Measurements from ENCODE around the gene NLRC5. TPM values are rescaled to one million over a fixed set of nuclear protein-coding genes. Genes with fewer than 3 reads are reported as not detected.

NLRC5 gene
- total and polyA plus RNA-seq, 2 donors (not counting 3 experiments of a cell fraction or from before 2014, with no cell fraction given), result 7.4 to 26.3 TPM

DNA sequence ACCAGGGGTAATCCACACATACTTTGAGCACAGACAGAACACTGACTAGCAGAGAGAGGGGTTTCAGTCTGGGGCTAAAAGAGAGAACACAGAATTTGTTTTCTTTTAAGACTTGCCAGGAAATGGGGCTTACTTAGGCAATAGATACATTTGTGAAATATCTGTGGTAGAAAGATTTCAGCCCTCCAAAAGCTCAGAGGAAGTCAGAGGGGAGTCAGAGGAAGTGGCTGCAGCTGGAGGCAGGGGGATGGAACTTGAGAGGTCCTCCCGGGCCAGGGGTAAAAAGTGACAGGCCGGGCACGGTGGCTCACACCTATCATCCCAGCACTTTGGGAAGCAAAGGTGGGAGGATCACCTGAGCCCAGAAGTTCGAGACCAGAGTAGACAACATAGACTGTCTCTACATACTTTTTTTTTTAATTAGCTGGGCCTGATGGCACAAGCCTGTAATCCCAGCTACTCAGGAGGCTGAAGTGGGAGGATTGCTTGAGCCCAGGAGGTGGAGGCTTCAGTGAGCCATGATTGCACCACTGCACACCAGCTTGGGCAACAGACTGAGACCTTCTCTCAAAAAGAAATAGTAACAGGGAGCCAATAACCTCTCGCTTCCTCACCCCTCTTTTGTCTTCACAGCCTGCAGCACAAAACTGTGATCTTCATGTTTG, 49.9 kb downstream of the NLRC5 start:
- dilution Hi-C loops (cut with MboI; ENCODE audit: extremely low pct_ligation_motif_present, low sequenced_read_pairs), result no loop called here
- H3K79me2 ChIP-seq (ENCODE audit: control insufficient read depth, insufficient read depth, low read length), result no peaks in the 10 kb centered on the region
- H3K36me3 ChIP-seq (ENCODE audit: control insufficient read depth in 2 of 2, extremely low read depth in 1 of 2, insufficient read depth in 2 of 2, low read length in 2 of 2), result no peaks in the 10 kb centered on the region
- TF ChIP-seq, protein P1, sequence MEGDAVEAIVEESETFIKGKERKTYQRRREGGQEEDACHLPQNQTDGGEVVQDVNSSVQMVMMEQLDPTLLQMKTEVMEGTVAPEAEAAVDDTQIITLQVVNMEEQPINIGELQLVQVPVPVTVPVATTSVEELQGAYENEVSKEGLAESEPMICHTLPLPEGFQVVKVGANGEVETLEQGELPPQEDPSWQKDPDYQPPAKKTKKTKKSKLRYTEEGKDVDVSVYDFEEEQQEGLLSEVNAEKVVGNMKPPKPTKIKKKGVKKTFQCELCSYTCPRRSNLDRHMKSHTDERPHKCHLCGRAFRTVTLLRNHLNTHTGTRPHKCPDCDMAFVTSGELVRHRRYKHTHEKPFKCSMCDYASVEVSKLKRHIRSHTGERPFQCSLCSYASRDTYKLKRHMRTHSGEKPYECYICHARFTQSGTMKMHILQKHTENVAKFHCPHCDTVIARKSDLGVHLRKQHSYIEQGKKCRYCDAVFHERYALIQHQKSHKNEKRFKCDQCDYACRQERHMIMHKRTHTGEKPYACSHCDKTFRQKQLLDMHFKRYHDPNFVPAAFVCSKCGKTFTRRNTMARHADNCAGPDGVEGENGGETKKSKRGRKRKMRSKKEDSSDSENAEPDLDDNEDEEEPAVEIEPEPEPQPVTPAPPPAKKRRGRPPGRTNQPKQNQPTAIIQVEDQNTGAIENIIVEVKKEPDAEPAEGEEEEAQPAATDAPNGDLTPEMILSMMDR (IDR thresholded peaks at IDR 0.05; ENCODE audit: extremely low read depth in 1 of 2, insufficient read depth in 1 of 2, low read depth in 1 of 2, low read length in 2 of 2), result no peak
- ChIA-PET CTCF (interaction anchor here (0.6 to 1.5 kb wide), 9 partner anchors 9 to 75 kb away, joined by 3 to 6 read pairs (median 3); partner anchors contain the start of gene CPNE2), POLR2A (interaction anchor here (0.6 kb wide), 1 partner anchor 19 kb away, joined by 4 read pairs; no protein-coding TSS in a partner anchor)
- H3K4me2 ChIP-seq (ENCODE audit: insufficient read depth, low read length), result peak overlapping the region; percentile 8
- H4K20me1 ChIP-seq (replicated peaks; ENCODE audit: control insufficient read depth, extremely low read depth, insufficient read depth, low read length), result no peaks in the 10 kb centered on the region
- no peak overlapping the region for H3K9ac ChIP-seq (replicated peaks; ENCODE audit: extremely low read depth, insufficient read depth, low read length)
- peaks cover 5% of the 10 kb centered on the region for H3K4me1 ChIP-seq (ENCODE audit: control insufficient read depth, extremely low read depth, insufficient read depth, low read length)
- BruUV-seq (replicated peaks), result no TSS peak
- H3K27me3 ChIP-seq (ENCODE audit: control insufficient read depth in 2 of 2, insufficient read depth in 2 of 2, low read length in 2 of 2), result no peaks in the 10 kb centered on the region
- peak overlapping the region; percentile 21 for H3K27ac ChIP-seq (ENCODE audit: insufficient read depth, low read depth, low read length)
- FAIRE-seq (no peak), DNase-seq (ENCODE audit: low read depth, low spot score) (peak; percentile 23)
- H3K9me3 ChIP-seq (replicated peaks; ENCODE audit: control insufficient read depth, insufficient read depth, low read length), result no peaks in the 10 kb centered on the region
- H3K4me3 ChIP-seq (replicated peaks in 1 of 3; ENCODE audit: insufficient read depth in 1 of 3, low read depth in 1 of 3, low read length in 3 of 3), result no peak overlapping the region
- H2AFZ ChIP-seq (ENCODE audit: low read depth, low read length), result no peak overlapping the region
- no peaks in the 10 kb centered on the region for H3K9me1 ChIP-seq (replicated peaks; ENCODE audit: control insufficient read depth, extremely low read depth, insufficient read depth, low read length)
- intact Hi-C loops (cut with micrococcal nuclease), result no loop called here

DNA sequence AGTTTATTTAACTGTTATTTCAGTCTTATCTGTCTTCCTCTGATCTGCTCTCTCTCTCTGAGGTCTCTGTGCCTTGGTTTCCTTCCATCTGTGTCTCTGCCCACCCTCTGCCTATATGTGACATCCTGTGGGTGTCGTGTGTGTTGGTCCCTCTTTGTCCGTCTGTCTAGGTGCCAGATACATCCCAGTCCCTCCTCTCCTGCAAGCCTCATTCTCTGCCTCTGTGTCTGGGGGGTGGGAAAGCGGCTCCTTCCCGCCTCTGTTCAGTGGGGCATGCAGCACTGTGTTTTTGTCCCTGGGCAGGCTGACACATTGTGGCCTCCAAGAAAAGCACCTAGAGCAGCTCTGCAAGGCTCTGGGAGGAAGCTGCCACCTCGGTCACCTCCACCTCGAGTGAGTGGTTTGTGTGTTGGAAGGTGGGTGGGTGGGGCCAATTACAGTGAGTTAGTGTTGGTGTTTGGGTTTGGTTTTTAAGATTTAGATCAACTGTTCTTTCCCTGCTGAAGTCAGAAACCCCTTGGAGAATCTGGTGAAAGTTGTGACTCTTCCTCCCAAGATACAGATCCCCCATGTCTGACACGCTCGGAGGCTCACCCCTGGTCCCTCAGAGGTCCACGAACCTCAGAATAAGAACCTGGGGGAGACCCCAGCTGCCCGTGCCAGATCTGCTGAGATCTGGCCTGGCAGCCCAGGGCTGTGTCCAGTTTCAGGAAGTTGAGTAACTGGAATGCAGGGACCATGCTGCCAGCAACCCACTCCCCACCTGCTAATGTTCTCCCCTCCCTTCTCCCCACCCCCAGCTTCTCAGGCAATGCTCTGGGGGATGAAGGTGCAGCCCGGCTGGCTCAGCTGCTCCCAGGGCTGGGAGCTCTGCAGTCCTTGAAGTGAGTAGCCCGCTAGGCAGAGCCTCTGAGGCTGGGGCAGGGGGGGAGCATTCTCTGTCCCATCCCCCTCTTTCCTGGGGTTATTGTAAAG, 52.1 kb downstream of the NLRC5 start:
- dilution Hi-C loops (cut with MboI; ENCODE audit: extremely low pct_ligation_motif_present, low sequenced_read_pairs) (no loop called here), intact Hi-C loops (cut with micrococcal nuclease) (no loop called here)

More for the DNA sequence above, 52.1 kb downstream of the NLRC5 start:
- Histone ChIP-seq H4K20me1 (replicated peaks; ENCODE audit: control insufficient read depth, extremely low read depth, insufficient read depth, low read length) (no peaks in the 10 kb centered on the region), H3K9me1 (replicated peaks; ENCODE audit: control insufficient read depth, extremely low read depth, insufficient read depth, low read length) (no peaks in the 10 kb centered on the region), H3K4me3 (replicated peaks in 1 of 3; ENCODE audit: insufficient read depth in 1 of 3, low read depth in 1 of 3, low read length in 3 of 3) (no peak overlapping the region), H3K9ac (replicated peaks; ENCODE audit: extremely low read depth, insufficient read depth, low read length) (no peak overlapping the region), H3K4me2 (ENCODE audit: insufficient read depth, low read length) (no peak overlapping the region), H3K27me3 (ENCODE audit: control insufficient read depth in 2 of 2, insufficient read depth in 2 of 2, low read length in 2 of 2) (no peaks in the 10 kb centered on the region), H3K27ac (ENCODE audit: insufficient read depth, low read depth, low read length) (no peak overlapping the region), H3K9me3 (replicated peaks; ENCODE audit: control insufficient read depth, insufficient read depth, low read length) (no peaks in the 10 kb centered on the region), H3K4me1 (ENCODE audit: control insufficient read depth, extremely low read depth, insufficient read depth, low read length) (peaks cover 5% of the 10 kb centered on the region), H3K79me2 (ENCODE audit: control insufficient read depth, insufficient read depth, low read length) (no peaks in the 10 kb centered on the region), H3K36me3 (ENCODE audit: control insufficient read depth in 2 of 2, extremely low read depth in 1 of 2, insufficient read depth in 2 of 2, low read length in 2 of 2) (no peaks in the 10 kb centered on the region), H2AFZ (ENCODE audit: low read depth, low read length) (no peak overlapping the region)
- DNase-seq (ENCODE audit: low read depth, low spot score) (no peak), FAIRE-seq (no peak)
- ChIA-PET POLR2A (no interaction called here), CTCF (no interaction called here)
- TF ChIP-seq POLR2AphosphoS5 (IDR thresholded peaks at IDR 0.05; ENCODE audit: insufficient read depth, low read depth, low read length), result no peak
- TF ChIP-seq JUN (IDR thresholded peaks at IDR 0.05; ENCODE audit: borderline replicate concordance, insufficient read depth, insufficient read length, low read depth), result no peak
- no peak for TF ChIP-seq POLR2A (IDR thresholded peaks at IDR 0.05; ENCODE audit: low read depth, low read length)
- TF ChIP-seq, protein P1 (IDR thresholded peaks at IDR 0.05; ENCODE audit: extremely low read depth in 1 of 2, insufficient read depth in 1 of 2, low read depth in 1 of 2, low read length in 2 of 2), result no peak
- no peak for TF ChIP-seq FOS (IDR thresholded peaks at IDR 0.05; ENCODE audit: borderline replicate concordance, insufficient read depth, low read length)
- no peak for TF ChIP-seq MYC (IDR thresholded peaks at IDR 0.05; ENCODE audit: low read depth, low read length)
- no peak for TF ChIP-seq EZH2 (IDR thresholded peaks at IDR 0.05; ENCODE audit: borderline replicate concordance, low read depth, low read length, severe bottlenecking)
- TF ChIP-seq, protein P2, sequence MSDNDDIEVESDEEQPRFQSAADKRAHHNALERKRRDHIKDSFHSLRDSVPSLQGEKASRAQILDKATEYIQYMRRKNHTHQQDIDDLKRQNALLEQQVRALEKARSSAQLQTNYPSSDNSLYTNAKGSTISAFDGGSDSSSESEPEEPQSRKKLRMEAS (IDR thresholded peaks at IDR 0.05; ENCODE audit: insufficient read depth, insufficient read length), result no peak
- TF ChIP-seq GATA2 (IDR thresholded peaks at IDR 0.05; ENCODE audit: insufficient read depth, insufficient read length, low read depth, low read length), result no peak
- no TSS peak for BruUV-seq (replicated peaks)

Measured in endothelial cell of umbilical vein (primary cell).